Measurements from ENCODE around the gene UQCRQ. TPM values are rescaled to one million over a fixed set of nuclear protein-coding genes. Genes with fewer than 3 reads are reported as not detected.

The UQCRQ gene
- total and polyA plus RNA-seq, 9 of the 15 experiments (the other 6 are each of a cell fraction or from before 2014, with no cell fraction given) = 235 to 2,421 (median 883) TPM

DNA sequence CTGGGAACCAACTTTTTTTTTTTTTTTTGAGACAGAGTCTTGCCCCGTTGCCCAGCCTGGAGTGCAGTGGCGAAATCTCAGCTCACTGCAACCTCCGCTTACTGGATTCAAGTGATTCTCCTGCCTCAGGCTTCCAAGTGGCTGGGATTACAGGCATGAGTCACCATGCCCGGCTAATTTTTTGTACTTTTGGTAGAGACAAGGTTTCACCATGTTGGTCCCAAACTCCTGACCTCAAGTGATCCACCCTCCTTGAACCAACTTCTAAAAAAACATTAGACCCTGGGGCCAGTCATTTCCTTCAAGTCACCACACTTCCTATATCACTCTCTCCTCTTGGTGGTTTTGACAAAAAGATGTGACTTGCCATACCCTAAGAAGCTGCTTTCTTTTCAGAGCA is 25.1 kb upstream of the UQCRQ start:
- Histone ChIP-seq H4K20me1 (replicated peaks; ENCODE audit: control insufficient read depth, insufficient read depth, low read length) (no peaks in the 10 kb centered on the region), H3K4me2 (ENCODE audit: insufficient read depth, low read length) (no peak overlapping the region), H3K36me3 (ENCODE audit: control insufficient read depth, insufficient read depth, low read length) (no peaks in the 10 kb centered on the region), H3K9ac (ENCODE audit: insufficient read depth in 1 of 2, low read depth in 2 of 2, low read length in 2 of 2) (no peak overlapping the region), H3K4me3 (no peak overlapping the region), H2AFZ (ENCODE audit: low read depth, low read length) (no peak overlapping the region), H3K9me3 (replicated peaks; ENCODE audit: control insufficient read depth, insufficient read depth, low read depth, low read length) (no peaks in the 10 kb centered on the region), H3K27me3 (ENCODE audit: control insufficient read depth in 2 of 2, insufficient read depth in 2 of 2, low read length in 2 of 2) (no peaks in the 10 kb centered on the region), H3K9me1 (ENCODE audit: control insufficient read depth, insufficient read depth, low read length) (no peaks in the 10 kb centered on the region), H3K27ac (ENCODE audit: extremely low read depth, low read depth, low read length) (no peak overlapping the region), H3K79me2 (ENCODE audit: control insufficient read depth, insufficient read depth, low read length) (no peaks in the 10 kb centered on the region), H3K4me1 (replicated peaks in 1 of 2; ENCODE audit: control insufficient read depth in 2 of 2, insufficient read depth in 2 of 2, low read length in 2 of 2) (peaks cover 0 to 19% of the 10 kb centered on the region in 2 experiments; a peak in 3 of 5 replicates)
- in situ Hi-C loops (cut with MboI) (no loop called here), intact Hi-C loops (cut with micrococcal nuclease) (no loop called here)
- DNase-seq (ENCODE audit: extremely low read depth in 1 of 4, low spot score in 3 of 4) = no peak
- WGBS (ENCODE audit: insufficient coverage, low coverage, missing lambda C conversion rate) = 43% methylated on average over 4 of the region's 4 CpGs
- BruUV-seq (replicated peaks) = no TSS peak
- POLR2A ChIA-PET = interaction anchor here (1.5 kb wide), 1 partner anchor 13 kb away, joined by 4 read pairs; no protein-coding TSS in a partner anchor
- no peak for TF ChIP-seq MYBL2 (IDR thresholded peaks at IDR 0.05; ENCODE audit: low read depth)
- no peak for TF ChIP-seq MYBL2 (CRISPR knock-in tag; IDR thresholded peaks at IDR 0.05; ENCODE audit: borderline replicate concordance)
- TF ChIP-seq, protein P1, sequence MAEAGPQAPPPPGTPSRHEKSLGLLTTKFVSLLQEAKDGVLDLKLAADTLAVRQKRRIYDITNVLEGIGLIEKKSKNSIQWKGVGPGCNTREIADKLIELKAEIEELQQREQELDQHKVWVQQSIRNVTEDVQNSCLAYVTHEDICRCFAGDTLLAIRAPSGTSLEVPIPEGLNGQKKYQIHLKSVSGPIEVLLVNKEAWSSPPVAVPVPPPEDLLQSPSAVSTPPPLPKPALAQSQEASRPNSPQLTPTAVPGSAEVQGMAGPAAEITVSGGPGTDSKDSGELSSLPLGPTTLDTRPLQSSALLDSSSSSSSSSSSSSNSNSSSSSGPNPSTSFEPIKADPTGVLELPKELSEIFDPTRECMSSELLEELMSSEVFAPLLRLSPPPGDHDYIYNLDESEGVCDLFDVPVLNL (CRISPR knock-in tag; IDR thresholded peaks at IDR 0.05; ENCODE audit: low read depth) = no peak
- TF ChIP-seq KDM1A (IDR thresholded peaks at IDR 0.05) = peak in 1 of 2 experiments; percentile 8; a peak in 1 of 4 replicates
- CTCF ChIA-PET (ENCODE audit: low intra/inter-chr PET ratio) = no interaction called here
- FAIRE-seq = no peak
- ATAC-seq = no peak

- BruUV-seq (replicated peaks) = no TSS peak
- ATAC-seq = no peak
- no peak overlapping the region for H3K27ac ChIP-seq (ENCODE audit: extremely low read depth, low read depth, low read length)
- H2AFZ ChIP-seq (ENCODE audit: low read depth, low read length) = 0 out of 2 replicates have a peak overlapping the region, but pooled peaks have one; percentile 14
- H3K4me1 ChIP-seq (replicated peaks in 1 of 2; ENCODE audit: control insufficient read depth in 2 of 2, insufficient read depth in 2 of 2, low read length in 2 of 2) = peaks cover 0 to 14% of the 10 kb centered on the region in 2 experiments; a peak in 3 of 5 replicates
- no peaks in the 10 kb centered on the region for H3K36me3 ChIP-seq (ENCODE audit: control insufficient read depth, insufficient read depth, low read length)
- FAIRE-seq = no peak
- TF ChIP-seq ARHGAP35 (IDR thresholded peaks at IDR 0.05; ENCODE audit: partially characterized antibody) (no peak), SIX5 (IDR thresholded peaks at IDR 0.05; ENCODE audit: borderline replicate concordance in 1 of 2, insufficient read depth in 1 of 2, low read depth in 1 of 2, low read length in 2 of 2) (no peak), ZNF75A (CRISPR knock-in tag; IDR thresholded peaks at IDR 0.05) (no peak), SMARCE1 (IDR thresholded peaks at IDR 0.05) (no peak), HEY1 (CRISPR knock-in tag; IDR thresholded peaks at IDR 0.05; ENCODE audit: borderline replicate concordance) (no peak), EWSR1 (IDR thresholded peaks at IDR 0.05; ENCODE audit: borderline replicate concordance, low read depth, partially characterized antibody) (no peak), USF2 (CRISPR knock-in tag; IDR thresholded peaks at IDR 0.05) (no peak), RNF2 (IDR thresholded peaks at IDR 0.05) (no peak), PHB (CRISPR knock-in tag; IDR thresholded peaks at IDR 0.05) (no peak), GTF2F1 (IDR thresholded peaks at IDR 0.05; ENCODE audit: low read depth, low read length) (no peak)
- DNase-seq (ENCODE audit: extremely low read depth in 1 of 4, low spot score in 3 of 4) = no peak
- no peaks in the 10 kb centered on the region for H3K27me3 ChIP-seq (ENCODE audit: control insufficient read depth in 2 of 2, insufficient read depth in 2 of 2, low read length in 2 of 2)
- no peaks in the 10 kb centered on the region for H4K20me1 ChIP-seq (replicated peaks; ENCODE audit: control insufficient read depth, insufficient read depth, low read length)
- in situ Hi-C loops (cut with MboI) (no loop called here), intact Hi-C loops (cut with micrococcal nuclease) (no loop called here)
- CTCF ChIA-PET (ENCODE audit: low intra/inter-chr PET ratio) = no interaction called here
- no peak overlapping the region for H3K4me2 ChIP-seq (ENCODE audit: insufficient read depth, low read length)
- H3K4me3 ChIP-seq = no peak overlapping the region
- no peak overlapping the region for H3K9ac ChIP-seq (ENCODE audit: insufficient read depth in 1 of 2, low read depth in 2 of 2, low read length in 2 of 2)
- POLR2A ChIA-PET = interaction anchor here (0.8 to 3.1 kb wide), 7 partner anchors 10 to 343 kb away, joined by 3 to 25 read pairs (median 9); partner anchors contain the start of genes GDF9 and UQCRQ
- H3K79me2 ChIP-seq (ENCODE audit: control insufficient read depth, insufficient read depth, low read length) = no peaks in the 10 kb centered on the region
- no peaks in the 10 kb centered on the region for H3K9me3 ChIP-seq (replicated peaks; ENCODE audit: control insufficient read depth, insufficient read depth, low read depth, low read length)
- 67% methylated on average over 8 of the region's 8 CpGs for WGBS (ENCODE audit: insufficient coverage, low coverage, missing lambda C conversion rate)
- no peaks in the 10 kb centered on the region for H3K9me1 ChIP-seq (ENCODE audit: control insufficient read depth, insufficient read depth, low read length)
Observed at GRCh38 chr5:132848270-132848669, 18.2 kb upstream of the UQCRQ start.
